Smooth muscle cell (in vitro differentiated cells): ENCODE results near the gene SMARCD2. TPM values are rescaled to one million over a fixed set of nuclear protein-coding genes. Genes with fewer than 3 reads are reported as not detected.

ENCODE experiments used
- DNase-seq: peaks from one replicate; lab custom pipeline; 2025; ENCODE audit not compliant: unreplicated experiment; lab: John Stamatoyannopoulos, UW
- H2AFZ ChIP-seq: fragments of 200-600 bp; sonication (generic); 2 replicates; pipeline ENCODE4 v1.6.0; 2016; ENCODE audit warnings: antibody characterized with exemption, low read depth, mild to moderate bottlenecking
- H3F3A ChIP-seq: fragments of 200-600 bp; sonication (generic); 2 replicates; pipeline ENCODE4 v1.6.0; 2017; ENCODE audit warnings: antibody characterized with exemption, low read depth
- H3K27ac ChIP-seq: fragments of 200-600 bp; sonication (generic); 2 replicates; pipeline ENCODE4 v1.5.1; 2016; ENCODE audit warnings: low read depth, mild to moderate bottlenecking
- H3K27me3 ChIP-seq: fragments of 200-600 bp; sonication (generic); 2 replicates; pipeline ENCODE4 v1.6.1; 2016; ENCODE audit warnings: low read depth, mild to moderate bottlenecking
- H3K36me3 ChIP-seq: fragments of 200-600 bp; sonication (generic); 2 replicates; pipeline ENCODE4 v1.5.1; 2016; ENCODE audit warnings: low read depth
- H3K4me1 ChIP-seq: fragments of 200-600 bp; sonication (generic); 2 replicates; pipeline ENCODE4 v1.5.1; 2016; ENCODE audit warnings: low read depth
- H3K4me2 ChIP-seq: fragments of 200-600 bp; sonication (generic); 2 replicates; pipeline ENCODE4 v1.6.0; 2016; ENCODE audit warnings: mild to moderate bottlenecking
- H3K4me3 ChIP-seq: fragments of 200-600 bp; sonication (generic); 2 replicates; pipeline ENCODE4 v1.5.1; 2016; ENCODE audit warnings: mild to moderate bottlenecking
- H3K79me2 ChIP-seq: fragments of 200-600 bp; sonication (generic); 2 replicates; pipeline ENCODE4 v1.6.0; 2016; ENCODE audit warnings: low read depth, mild to moderate bottlenecking
- H3K9ac ChIP-seq: fragments of 200-600 bp; sonication (generic); 2 replicates; pipeline ENCODE4 v1.6.0; 2016; ENCODE audit warnings: low read depth
- H3K9me3 ChIP-seq: fragments of 200-600 bp; sonication (generic); replicated peaks from 2 replicates; pipeline ENCODE4 v1.5.1; 2016; ENCODE audit warnings: low read depth
- H4K20me1 ChIP-seq: fragments of 200-600 bp; sonication (generic); 2 replicates; pipeline ENCODE4 v1.6.0; 2016; ENCODE audit warnings: low read depth
- WGBS: methylation state at CpG from one replicate; pipeline ENCODE4 v1.1.7; 2016; ENCODE audit warnings: low lambda C conversion rate; 5-methylcytosine and 5-hydroxymethylcytosine counted together
- polyA plus RNA-seq: library from polyadenylated mRNA; unstranded; fragments of >200 nt; fragmentation: Nextera tagmentation; extraction: Ambion mirVana; gene quantifications from 2 replicates; pipeline ENCODE4 v1.2.1, GENCODE V29; 2016
- total RNA-seq: library from RNA; depleted of rRNA; stranded (reverse); fragments of >200 nt; gene quantifications from 2 replicates; pipeline ENCODE4 v1.2.3, GENCODE V29; 2014
- TF ChIP-seq, protein P1 (sequence below): fragments of 200-600 bp; sonication (generic); IDR thresholded peaks from 2 replicates; pipeline ENCODE4 v1.5.1; 2017; ENCODE audit warnings: borderline replicate concordance, mild to moderate bottlenecking, antibody characterized with exemption; ENCODE audit not compliant: insufficient read depth, poor library complexity, severe bottlenecking

The SMARCD2 gene
- total and polyA plus RNA-seq, 2 experiments from 2014 or later, result 41.9 to 43.7 TPM

DNA sequence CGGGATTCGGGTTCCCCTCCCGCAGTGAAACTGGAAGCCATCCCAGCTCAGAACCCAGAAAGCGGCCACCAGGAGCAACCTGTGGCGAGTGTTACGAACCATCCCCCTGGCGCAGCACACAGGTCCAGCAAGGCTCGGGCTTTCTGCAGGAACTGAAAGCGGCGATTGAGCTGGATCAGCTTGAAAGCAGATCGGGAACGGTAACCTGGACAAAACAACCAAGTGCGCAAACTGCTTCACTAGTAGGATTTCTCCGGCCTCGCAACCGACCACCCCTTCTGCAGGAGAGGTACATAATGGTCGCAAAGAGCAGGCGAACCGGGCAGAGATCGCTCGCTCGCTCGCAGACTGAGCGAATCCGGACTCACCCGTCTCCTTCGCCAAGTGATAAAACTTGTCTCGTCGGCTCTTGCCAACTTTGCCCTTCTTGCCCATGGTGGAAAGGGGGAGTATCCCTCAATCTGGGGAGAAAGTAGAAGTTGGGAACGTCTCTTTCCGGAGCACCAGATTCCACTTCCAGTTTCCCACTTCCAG is 15.9 kb downstream of the SMARCD2 start:
- peak overlapping the region; percentile 95 for H3K4me2 ChIP-seq
- WGBS, result 2% methylated on average over 31 of the region's 31 CpGs
- H3K27me3 ChIP-seq, result no peaks in the 10 kb centered on the region
- H2AFZ ChIP-seq, result peak overlapping the region; percentile 99
- peaks cover 36% of the 10 kb centered on the region for H3K79me2 ChIP-seq
- no peaks in the 10 kb centered on the region for H3K9me3 ChIP-seq
- no peak for DNase-seq
- H3K27ac ChIP-seq, result peak overlapping the region; percentile 95
- H3K36me3 ChIP-seq, result no peaks in the 10 kb centered on the region
- H3K4me1 ChIP-seq, result peaks cover 14% of the 10 kb centered on the region
- H3F3A ChIP-seq, result peaks cover 3% of the 10 kb centered on the region
- peak overlapping the region; percentile 71 for H3K4me3 ChIP-seq
- TF ChIP-seq, protein P1, sequence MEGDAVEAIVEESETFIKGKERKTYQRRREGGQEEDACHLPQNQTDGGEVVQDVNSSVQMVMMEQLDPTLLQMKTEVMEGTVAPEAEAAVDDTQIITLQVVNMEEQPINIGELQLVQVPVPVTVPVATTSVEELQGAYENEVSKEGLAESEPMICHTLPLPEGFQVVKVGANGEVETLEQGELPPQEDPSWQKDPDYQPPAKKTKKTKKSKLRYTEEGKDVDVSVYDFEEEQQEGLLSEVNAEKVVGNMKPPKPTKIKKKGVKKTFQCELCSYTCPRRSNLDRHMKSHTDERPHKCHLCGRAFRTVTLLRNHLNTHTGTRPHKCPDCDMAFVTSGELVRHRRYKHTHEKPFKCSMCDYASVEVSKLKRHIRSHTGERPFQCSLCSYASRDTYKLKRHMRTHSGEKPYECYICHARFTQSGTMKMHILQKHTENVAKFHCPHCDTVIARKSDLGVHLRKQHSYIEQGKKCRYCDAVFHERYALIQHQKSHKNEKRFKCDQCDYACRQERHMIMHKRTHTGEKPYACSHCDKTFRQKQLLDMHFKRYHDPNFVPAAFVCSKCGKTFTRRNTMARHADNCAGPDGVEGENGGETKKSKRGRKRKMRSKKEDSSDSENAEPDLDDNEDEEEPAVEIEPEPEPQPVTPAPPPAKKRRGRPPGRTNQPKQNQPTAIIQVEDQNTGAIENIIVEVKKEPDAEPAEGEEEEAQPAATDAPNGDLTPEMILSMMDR, result no peak
- peaks cover 8% of the 10 kb centered on the region for H4K20me1 ChIP-seq
- H3K9ac ChIP-seq, result peak overlapping the region; percentile 97

DNA sequence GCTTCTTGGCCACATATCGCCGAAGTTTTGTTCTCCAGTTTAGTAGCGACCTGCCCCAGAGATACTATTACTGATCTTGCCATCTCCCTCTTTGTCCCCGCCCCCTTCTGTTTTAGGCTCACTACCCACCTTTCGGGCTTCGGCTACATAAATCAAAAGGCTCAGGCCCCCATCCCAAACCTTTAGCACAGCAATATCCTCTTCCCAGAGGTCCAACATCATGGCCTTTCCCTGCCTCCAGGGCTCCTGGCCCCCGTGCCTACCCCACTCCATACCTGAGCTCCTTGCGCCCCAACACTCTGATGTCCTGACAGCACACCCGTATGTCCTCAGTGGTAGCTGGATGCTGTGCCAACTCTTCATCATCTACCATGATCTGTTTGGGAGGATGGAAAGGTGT is 18.1 kb downstream of the SMARCD2 start:
- H3K27me3 ChIP-seq, result no peaks in the 10 kb centered on the region
- no peaks in the 10 kb centered on the region for H3K9me3 ChIP-seq
- H2AFZ ChIP-seq, result no peak overlapping the region
- no peak overlapping the region for H3K4me2 ChIP-seq
- peaks cover 4% of the 10 kb centered on the region for H3F3A ChIP-seq
- WGBS, result 97% methylated on average over 9 of the region's 9 CpGs
- H3K27ac ChIP-seq, result no peak overlapping the region
- peaks cover 33% of the 10 kb centered on the region for H3K79me2 ChIP-seq
- H3K4me3 ChIP-seq, result no peak overlapping the region
- TF ChIP-seq, protein P1, result no peak
- H3K9ac ChIP-seq, result no peak overlapping the region
- peaks cover 4% of the 10 kb centered on the region for H3K36me3 ChIP-seq
- no peak for DNase-seq
- peaks cover 18% of the 10 kb centered on the region for H4K20me1 ChIP-seq
- H3K4me1 ChIP-seq, result peaks cover 14% of the 10 kb centered on the region

DNA sequence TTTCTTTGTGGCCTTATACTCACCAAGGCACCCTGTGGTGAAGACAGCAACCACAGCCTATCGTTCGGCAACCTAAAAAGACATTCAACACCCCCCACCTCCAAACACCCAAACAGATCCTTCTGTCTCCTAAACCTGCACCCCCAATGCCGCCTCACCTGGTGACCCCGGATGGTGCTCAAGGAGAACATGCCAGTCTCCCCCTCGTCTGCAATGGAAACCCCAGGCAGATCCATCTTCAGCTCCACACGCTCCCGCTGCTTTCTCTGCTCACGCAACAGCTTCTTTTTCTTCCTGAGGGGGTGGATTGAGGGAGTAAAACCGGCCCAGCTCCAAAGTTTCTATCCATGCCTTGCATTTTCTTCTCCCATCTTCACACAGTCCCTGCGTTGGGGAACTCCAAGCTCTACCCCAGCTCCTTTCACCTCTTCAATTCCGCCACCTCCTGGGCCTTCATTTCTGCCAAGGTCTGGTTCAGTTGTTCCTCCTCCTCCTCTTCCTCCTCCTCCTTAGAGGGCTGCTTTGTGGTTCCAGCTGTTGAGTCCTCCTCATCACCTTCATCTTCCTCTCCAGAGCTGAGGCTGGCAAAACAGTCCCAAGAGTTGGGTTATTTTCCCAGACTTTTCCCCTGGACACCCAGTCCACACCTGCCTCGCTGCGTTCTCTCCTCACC is 18.7 kb downstream of the SMARCD2 start:
- WGBS, result 97% methylated on average over 13 of the region's 13 CpGs

More for the DNA sequence above, 18.7 kb downstream of the SMARCD2 start:
- H3K79me2 ChIP-seq, result peaks cover 27% of the 10 kb centered on the region
- no peak for DNase-seq
- H3K9me3 ChIP-seq, result no peaks in the 10 kb centered on the region
- H3K4me2 ChIP-seq, result no peak overlapping the region
- TF ChIP-seq, protein P1, result no peak
- H3K4me1 ChIP-seq, result peaks cover 14% of the 10 kb centered on the region
- peaks cover 8% of the 10 kb centered on the region for H3K36me3 ChIP-seq
- no peak overlapping the region for H3K27ac ChIP-seq
- H4K20me1 ChIP-seq, result peaks cover 24% of the 10 kb centered on the region
- no peaks in the 10 kb centered on the region for H3K27me3 ChIP-seq
- no peak overlapping the region for H3K4me3 ChIP-seq
- H2AFZ ChIP-seq, result no peak overlapping the region
- H3F3A ChIP-seq, result peaks cover 9% of the 10 kb centered on the region
- no peak overlapping the region for H3K9ac ChIP-seq
